MM.1S (cell line): ENCODE data around the gene CD164L2.
"Not testable (repeated sequence)": the region's sequence is repeated elsewhere in the genome, so short reads cannot be mapped to it uniquely, and the experiment has no call there.

Source experiments
- DNase-seq: peaks from one replicate; pipeline ENCODE4 v3.0.0-alpha.2; 2015
- H2AFZ ChIP-seq: fragments of 300-600 bp; sonication (generic); 2 replicates; pipeline ENCODE4 v1.6.0; 2016; ENCODE audit warnings: antibody characterized with exemption, low read length
- H3F3A ChIP-seq: fragments of 300-600 bp; sonication (generic); 2 replicates; pipeline ENCODE4 v1.6.1; 2016; ENCODE audit warnings: mild to moderate bottlenecking, antibody characterized with exemption, low read length, moderate library complexity, mixed read lengths; ENCODE audit not compliant: insufficient read depth
- H3K27ac ChIP-seq: fragments of 300-600 bp; sonication (generic); 2 replicates; pipeline ENCODE4 v1.5.1; 2016; ENCODE audit warnings: mild to moderate bottlenecking, low read length
- H3K27me3 ChIP-seq: fragments of 300-600 bp; sonication (generic); replicated peaks from 2 replicates; pipeline ENCODE4 v1.6.0; 2016; ENCODE audit warnings: low read length; ENCODE audit not compliant: insufficient read depth
- H3K36me3 ChIP-seq: fragments of 300-600 bp; sonication (generic); replicated peaks from 2 replicates; pipeline ENCODE4 v1.6.1; 2016; ENCODE audit warnings: mild to moderate bottlenecking, low read length, mixed read lengths; ENCODE audit not compliant: insufficient read depth
- H3K4me1 ChIP-seq: fragments of 300-600 bp; sonication (generic); 2 replicates; pipeline ENCODE4 v1.6.1; 2016; ENCODE audit warnings: low read length, mixed read lengths
- H3K4me2 ChIP-seq: fragments of 300-600 bp; sonication (generic); 2 replicates; pipeline ENCODE4 v1.6.0; 2016; ENCODE audit warnings: low read depth, low read length
- H3K4me3 ChIP-seq: fragments of 300-600 bp; sonication (generic); 2 replicates; pipeline ENCODE4 v1.5.1; 2016; ENCODE audit warnings: low read length, mixed read lengths
- H3K79me2 ChIP-seq: fragments of 300-600 bp; sonication (generic); 2 replicates; pipeline ENCODE4 v1.6.1; 2016; ENCODE audit warnings: mixed run types, low read length, mixed read lengths
- H3K9ac ChIP-seq: fragments of 300-600 bp; sonication (generic); 2 replicates; pipeline ENCODE4 v1.6.1; 2016; ENCODE audit warnings: low read length, mixed read lengths
- H3K9me2 ChIP-seq: fragments of 300-600 bp; sonication (generic); replicated peaks from 2 replicates; pipeline ENCODE4 v1.6.1; 2016; ENCODE audit warnings: mild to moderate bottlenecking, low read length, mixed read lengths; ENCODE audit not compliant: insufficient read depth
- H3K9me3 ChIP-seq: fragments of 300-600 bp; sonication (generic); replicated peaks from 2 replicates; pipeline ENCODE4 v1.6.1; 2016; ENCODE audit warnings: mild to moderate bottlenecking, low read length, mixed read lengths; ENCODE audit not compliant: insufficient read depth
- H4K20me1 ChIP-seq: fragments of 300-600 bp; sonication (generic); 2 replicates; pipeline ENCODE4 v1.6.1; 2016; ENCODE audit warnings: mild to moderate bottlenecking, low read length, moderate library complexity, mixed read lengths; ENCODE audit not compliant: insufficient read depth
- CTCF ChIP-seq: fragments of 300-600 bp; sonication (generic); IDR thresholded peaks from 2 replicates; pipeline ENCODE4 v1.5.1; 2016; ENCODE audit warnings: antibody characterized with exemption, low read length, mixed read lengths
- EZH2 ChIP-seq: fragments of 300-600 bp; sonication (generic); optimal IDR thresholded peaks from 2 replicates; pipeline ENCODE3; 2017; ENCODE audit warnings: low read depth, mild to moderate bottlenecking, antibody characterized with exemption, low read length, mixed read lengths
- EZH2phosphoT487 ChIP-seq: fragments of 300-600 bp; sonication (generic); IDR thresholded peaks from 2 replicates; pipeline ENCODE4 v1.6.1; 2018; ENCODE audit warnings: antibody characterized with exemption, low read length

CD164L2 gene

GRCh38 chr1:27406362-27406680, 23.2 kb upstream of the CD164L2 start:
- Histone ChIP-seq H3K9ac (no peak overlapping the region), H3K79me2 (no peaks in the 10 kb centered on the region), H3K4me3 (no peak overlapping the region), H3K4me1 (peaks cover 5% of the 10 kb centered on the region; the same call in 1 of the 2 replicates), H3K27ac (no peak overlapping the region), H3K36me3 (no peaks in the 10 kb centered on the region; the same call in 1 of the 2 replicates), H3K9me3 (no peaks in the 10 kb centered on the region), H3K9me2 (no peaks in the 10 kb centered on the region), H4K20me1 (no peaks in the 10 kb centered on the region), H3F3A (no peaks in the 10 kb centered on the region), H3K27me3 (no peaks in the 10 kb centered on the region), H3K4me2 (no peak overlapping the region), H2AFZ (no peak overlapping the region)
- no peak for DNase-seq
- TF ChIP-seq EZH2phosphoT487: no peak

- not testable (repeated sequence) for H3K4me1 ChIP-seq, DNase-seq, H3K36me3 ChIP-seq, H3K4me2 ChIP-seq, H3K79me2 ChIP-seq, H4K20me1 ChIP-seq, H3K27me3 ChIP-seq, H3K9me2 ChIP-seq, H3K9me3 ChIP-seq, H3K9ac ChIP-seq, H2AFZ ChIP-seq, H3K27ac ChIP-seq, H3F3A ChIP-seq, H3K4me3 ChIP-seq
Measured at GRCh38 chr1:27405598-27406361, 22.6 kb upstream of the CD164L2 start.

- no peak overlapping the region for H3K27ac ChIP-seq
- TF ChIP-seq EZH2 (no peak), CTCF (no peak), EZH2phosphoT487 (no peak)
- H3K9me3 ChIP-seq: no peaks in the 10 kb centered on the region
- H3K4me2 ChIP-seq: no peak overlapping the region
- no peaks in the 10 kb centered on the region for H4K20me1 ChIP-seq
- no peaks in the 10 kb centered on the region for H3K79me2 ChIP-seq
- no peaks in the 10 kb centered on the region for H3F3A ChIP-seq
- H3K9me2 ChIP-seq: no peaks in the 10 kb centered on the region
- no peak overlapping the region for H3K4me3 ChIP-seq
- no peak overlapping the region for H3K9ac ChIP-seq
- H3K36me3 ChIP-seq: no peaks in the 10 kb centered on the region; the same call in 1 of the 2 replicates
- H2AFZ ChIP-seq: no peak overlapping the region
- H3K4me1 ChIP-seq: peaks cover 5% of the 10 kb centered on the region; the same call in 1 of the 2 replicates
- no peak for DNase-seq
- no peaks in the 10 kb centered on the region for H3K27me3 ChIP-seq
Measured at GRCh38 chr1:27405074-27405473, 21.9 kb upstream of the CD164L2 start.

- no peaks in the 10 kb centered on the region for H3K79me2 ChIP-seq
- no peak overlapping the region for H2AFZ ChIP-seq
- no peak overlapping the region for H3K27ac ChIP-seq
- no peaks in the 10 kb centered on the region for H4K20me1 ChIP-seq
- H3K9me2 ChIP-seq: no peaks in the 10 kb centered on the region
- no peaks in the 10 kb centered on the region for H3K9me3 ChIP-seq
- H3K4me1 ChIP-seq: peaks cover 5% of the 10 kb centered on the region; the same call in 1 of the 2 replicates
- TF ChIP-seq EZH2phosphoT487 (no peak), EZH2 (no peak), CTCF (no peak)
- no peaks in the 10 kb centered on the region for H3F3A ChIP-seq
- no peak overlapping the region for H3K4me3 ChIP-seq
- H3K4me2 ChIP-seq: no peak overlapping the region
- H3K36me3 ChIP-seq: no peaks in the 10 kb centered on the region; the same call in 1 of the 2 replicates
- H3K9ac ChIP-seq: no peak overlapping the region
- no peak for DNase-seq
- H3K27me3 ChIP-seq: no peaks in the 10 kb centered on the region
Measured at GRCh38 chr1:27403931-27404330, 20.8 kb upstream of the CD164L2 start.
